SK-N-SH (cell line): ENCODE results near the gene GIMAP2. TPM values are rescaled to one million over a fixed set of nuclear protein-coding genes. Genes with fewer than 3 reads are reported as not detected.

Experiments used
- CTCF ChIA-PET: fragments of 300-600, 350-600 bp; formaldehyde crosslinking; extraction: SDS; loops from one replicate; lab custom pipeline; 2021; lab: Yijun Ruan, JAX
- POLR2A ChIA-PET: fragments of 350-600 bp; sonication (Branson Sonifier 250); formaldehyde crosslinking; extraction: SDS; loops from one replicate; lab custom pipeline; 2020; ENCODE audit warnings: antibody characterized with exemption, inconsistent platforms; lab: Yijun Ruan, JAX
- DNase-seq: peaks from one replicate; pipeline ENCODE4 v3.0.0; 2012
- H2AFZ ChIP-seq: fragments of 200-600 bp; sonication (generic); 2 replicates; pipeline ENCODE4 v1.8.1; 2016; ENCODE audit warnings: antibody characterized with exemption, mild to moderate bottlenecking, low read depth
- H3F3A ChIP-seq: fragments of 200-600 bp; sonication (generic); replicated peaks from 2 replicates; pipeline ENCODE3; 2016; ENCODE audit warnings: antibody characterized with exemption, mild to moderate bottlenecking; ENCODE audit not compliant: insufficient read depth
- H3K27ac ChIP-seq, 2 experiments: fragments of 200-500 bp in 1 of 2; fragments of 200-600 bp in 1 of 2; sonication (Bioruptor generic) in 1 of 2; sonication (generic), shearing (Covaris generic) in 1 of 2; 2 replicates each; pipeline versions ENCODE4 v1.5.1 to v1.6.1; 2014 to 2016; ENCODE audit warnings: low read depth in 2 of 2, inconsistent platforms in 1 of 2, low read length in 1 of 2, mild to moderate bottlenecking in 1 of 2, mixed read lengths in 1 of 2
- H3K27me3 ChIP-seq: fragments of 200-600 bp; sonication (generic), shearing (Covaris generic); 2 replicates; pipeline ENCODE4 v1.6.1; 2016; ENCODE audit warnings: mixed run types; ENCODE audit not compliant: insufficient read depth
- H3K36me3 ChIP-seq, 2 experiments: fragments of 200-500 bp in 1 of 2; fragments of 200-600 bp in 1 of 2; sonication (Bioruptor generic) in 1 of 2; sonication (generic) in 1 of 2; replicated peaks in 1 of 2; 2 replicates each; pipeline versions ENCODE3 to v1.5.1; 2014 to 2016; ENCODE audit warnings: low read length in 1 of 2, mild to moderate bottlenecking in 1 of 2; ENCODE audit not compliant: insufficient read depth in 2 of 2, control insufficient read depth in 1 of 2
- H3K4me1 ChIP-seq, 2 experiments: fragments of 200-500 bp in 1 of 2; fragments of 200-600 bp in 1 of 2; sonication (Bioruptor generic) in 1 of 2; sonication (generic), shearing (Covaris generic) in 1 of 2; 2 replicates each; pipeline versions ENCODE4 v1.5.1 to v1.6.1; 2014 to 2016; ENCODE audit warnings: low read depth in 1 of 2, low read length in 1 of 2, mixed run types in 1 of 2; ENCODE audit not compliant: insufficient read depth in 2 of 2, control insufficient read depth in 1 of 2
- H3K4me2 ChIP-seq: fragments of 200-600 bp; sonication (generic), shearing (Covaris generic); 2 replicates; pipeline ENCODE4 v1.6.1; 2017; ENCODE audit warnings: mixed run types
- H3K4me3 ChIP-seq, 2 experiments: fragments of 200-500 bp in 1 of 2; fragments of 200-600 bp in 1 of 2; sonication (Bioruptor generic) in 1 of 2; sonication (generic), shearing (Covaris generic) in 1 of 2; 2 replicates each; pipeline versions ENCODE4 v1.5.1 to v1.8.1; 2014 to 2016; ENCODE audit warnings: low read depth in 2 of 2, inconsistent platforms in 1 of 2, low read length in 1 of 2, mild to moderate bottlenecking in 1 of 2, mixed read lengths in 1 of 2, moderate library complexity in 1 of 2
- H3K79me2 ChIP-seq: fragments of 200-600 bp; sonication (generic); 2 replicates; pipeline ENCODE4 v1.8.1; 2017; ENCODE audit warnings: mild to moderate bottlenecking; ENCODE audit not compliant: insufficient read depth
- H3K9ac ChIP-seq: fragments of 200-600 bp; sonication (generic); 2 replicates; pipeline ENCODE4 v1.6.1; 2017; ENCODE audit warnings: mixed run types
- H3K9me2 ChIP-seq: fragments of 200-600 bp; sonication (generic); 2 replicates; pipeline ENCODE4 v1.6.1; 2017; ENCODE audit warnings: mixed run types
- H3K9me3 ChIP-seq: fragments of 200-600 bp; sonication (generic); 2 replicates; pipeline ENCODE4 v1.6.1; 2017; ENCODE audit warnings: mixed run types, mild to moderate bottlenecking, moderate library complexity
- H4K20me1 ChIP-seq: fragments of 200-600 bp; sonication (generic); 2 replicates; pipeline ENCODE4 v1.6.1; 2017; ENCODE audit warnings: mild to moderate bottlenecking, mixed run types; ENCODE audit not compliant: insufficient read depth
- CHD2 ChIP-seq: fragments of 150-350 bp; IDR thresholded peaks from 2 replicates; pipeline ENCODE4 v1.6.1; 2018; ENCODE audit warnings: low read length; ENCODE audit not compliant: partially characterized antibody
- ELF1 ChIP-seq: IDR thresholded peaks from 2 replicates; pipeline ENCODE4 v1.4.0; 2012
- FOSL2 ChIP-seq: IDR thresholded peaks from 2 replicates; pipeline ENCODE4 v1.4.0; 2012; ENCODE audit warnings: low read depth, mild to moderate bottlenecking, moderate library complexity, borderline replicate concordance
- GABPA ChIP-seq: IDR thresholded peaks from 2 replicates; pipeline ENCODE4 v1.4.0; 2012; ENCODE audit warnings: low read depth, mild to moderate bottlenecking
- GATA2 ChIP-seq: sonication (generic); formaldehyde crosslinking; IDR thresholded peaks from 2 replicates; pipeline ENCODE4 v1.5.0; 2020; ENCODE audit warnings: mild to moderate bottlenecking, missing genetic modification reagents
- JUND ChIP-seq: IDR thresholded peaks from 2 replicates; pipeline ENCODE4 v1.4.0; 2012
- NFIC ChIP-seq: IDR thresholded peaks from 2 replicates; pipeline ENCODE4 v1.4.0; 2012; ENCODE audit warnings: borderline replicate concordance
- NRF1 ChIP-seq: IDR thresholded peaks from 2 replicates; pipeline ENCODE4 v1.6.1; 2012; ENCODE audit warnings: low read depth, mild to moderate bottlenecking, low read length
- POLR2AphosphoS5 ChIP-seq: IDR thresholded peaks from 2 replicates; pipeline ENCODE4 v1.6.1; 2012; ENCODE audit warnings: low read depth, low read length
- RAD21 ChIP-seq: IDR thresholded peaks from 2 replicates; pipeline ENCODE4 v1.6.1; 2012; ENCODE audit warnings: mild to moderate bottlenecking, low read length
- RCOR1 ChIP-seq: fragments of 150-350 bp; IDR thresholded peaks from 2 replicates; pipeline ENCODE4 v1.6.1; 2017; ENCODE audit warnings: antibody characterized with exemption, low read length
- RXRA ChIP-seq: IDR thresholded peaks from 2 replicates; pipeline ENCODE4 v1.4.0; 2012; ENCODE audit warnings: low read depth, mild to moderate bottlenecking, borderline replicate concordance
- SMC3 ChIP-seq: IDR thresholded peaks from 2 replicates; pipeline ENCODE4 v1.6.1; 2012; ENCODE audit warnings: low read depth, low read length, improper control_type of control experiment
- TAF1 ChIP-seq: IDR thresholded peaks from 2 replicates; pipeline ENCODE4 v1.6.1; 2012; ENCODE audit warnings: low read depth, mild to moderate bottlenecking, low read length, moderate library complexity, borderline replicate concordance
- YY1 ChIP-seq: IDR thresholded peaks from 2 replicates; pipeline ENCODE4 v1.4.0; 2012; ENCODE audit warnings: low read depth, mild to moderate bottlenecking
- WGBS: methylation state at CpG from one replicate; pipeline ENCODE4 v1.1.6; 2017; ENCODE audit warnings: low lambda C conversion rate; 5-methylcytosine and 5-hydroxymethylcytosine counted together
- polyA plus RNA-seq, 3 experiments: library from polyadenylated mRNA; depleted of rRNA; stranded (reverse); fragments of >200 nt; gene quantifications; 2 replicates each; pipeline ENCODE4 v1.2.3, GENCODE V29; 2012
- TF ChIP-seq, protein P1 (sequence below): IDR thresholded peaks from 2 replicates; pipeline ENCODE4 v1.6.1; 2012; ENCODE audit warnings: mild to moderate bottlenecking, low read depth, low read length, moderate library complexity
- TF ChIP-seq, protein P2 (sequence below): IDR thresholded peaks from 2 replicates; pipeline ENCODE4 v1.4.0; 2012; ENCODE audit warnings: low read depth, borderline replicate concordance
- TF ChIP-seq, protein P3 (sequence below): IDR thresholded peaks from 2 replicates; pipeline ENCODE4 v1.4.0; 2012; ENCODE audit warnings: low read depth, borderline replicate concordance
- TF ChIP-seq, protein P4 (sequence below): fragments of 150-350 bp; IDR thresholded peaks from 2 replicates; pipeline ENCODE4 v1.6.1; 2016; ENCODE audit warnings: mild to moderate bottlenecking, low read depth, low read length

The GIMAP2 gene
- polyA plus RNA-seq, 1 of the 3 experiments (the other 2 are of a cell fraction) = 4.1 TPM

DNA sequence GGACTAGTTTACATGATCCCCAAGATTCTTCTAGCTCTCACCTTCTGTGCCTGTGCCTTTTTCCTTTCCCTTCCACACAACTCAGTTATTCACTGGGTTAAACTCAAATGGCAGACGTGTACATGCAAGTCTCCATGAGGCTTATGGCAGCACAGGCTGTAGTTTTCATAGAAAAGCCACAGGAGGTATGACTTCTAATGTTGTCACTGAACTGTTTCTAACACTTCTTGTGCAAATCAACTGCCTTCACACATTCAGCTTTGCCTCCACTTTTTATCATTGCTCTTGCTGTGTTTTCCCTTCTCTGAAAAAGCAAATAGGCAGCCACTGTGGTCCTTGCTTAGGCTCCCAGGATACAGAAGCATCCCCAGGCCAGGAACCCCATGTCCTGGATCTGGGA is 46.4 kb downstream of the GIMAP2 start (continued):
- TF ChIP-seq, protein P1, sequence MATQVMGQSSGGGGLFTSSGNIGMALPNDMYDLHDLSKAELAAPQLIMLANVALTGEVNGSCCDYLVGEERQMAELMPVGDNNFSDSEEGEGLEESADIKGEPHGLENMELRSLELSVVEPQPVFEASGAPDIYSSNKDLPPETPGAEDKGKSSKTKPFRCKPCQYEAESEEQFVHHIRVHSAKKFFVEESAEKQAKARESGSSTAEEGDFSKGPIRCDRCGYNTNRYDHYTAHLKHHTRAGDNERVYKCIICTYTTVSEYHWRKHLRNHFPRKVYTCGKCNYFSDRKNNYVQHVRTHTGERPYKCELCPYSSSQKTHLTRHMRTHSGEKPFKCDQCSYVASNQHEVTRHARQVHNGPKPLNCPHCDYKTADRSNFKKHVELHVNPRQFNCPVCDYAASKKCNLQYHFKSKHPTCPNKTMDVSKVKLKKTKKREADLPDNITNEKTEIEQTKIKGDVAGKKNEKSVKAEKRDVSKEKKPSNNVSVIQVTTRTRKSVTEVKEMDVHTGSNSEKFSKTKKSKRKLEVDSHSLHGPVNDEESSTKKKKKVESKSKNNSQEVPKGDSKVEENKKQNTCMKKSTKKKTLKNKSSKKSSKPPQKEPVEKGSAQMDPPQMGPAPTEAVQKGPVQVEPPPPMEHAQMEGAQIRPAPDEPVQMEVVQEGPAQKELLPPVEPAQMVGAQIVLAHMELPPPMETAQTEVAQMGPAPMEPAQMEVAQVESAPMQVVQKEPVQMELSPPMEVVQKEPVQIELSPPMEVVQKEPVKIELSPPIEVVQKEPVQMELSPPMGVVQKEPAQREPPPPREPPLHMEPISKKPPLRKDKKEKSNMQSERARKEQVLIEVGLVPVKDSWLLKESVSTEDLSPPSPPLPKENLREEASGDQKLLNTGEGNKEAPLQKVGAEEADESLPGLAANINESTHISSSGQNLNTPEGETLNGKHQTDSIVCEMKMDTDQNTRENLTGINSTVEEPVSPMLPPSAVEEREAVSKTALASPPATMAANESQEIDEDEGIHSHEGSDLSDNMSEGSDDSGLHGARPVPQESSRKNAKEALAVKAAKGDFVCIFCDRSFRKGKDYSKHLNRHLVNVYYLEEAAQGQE = no peak
- TF ChIP-seq YY1 = no peak
- no peak for TF ChIP-seq GABPA
- TF ChIP-seq, all 33 proteins: peak for 0

DNA sequence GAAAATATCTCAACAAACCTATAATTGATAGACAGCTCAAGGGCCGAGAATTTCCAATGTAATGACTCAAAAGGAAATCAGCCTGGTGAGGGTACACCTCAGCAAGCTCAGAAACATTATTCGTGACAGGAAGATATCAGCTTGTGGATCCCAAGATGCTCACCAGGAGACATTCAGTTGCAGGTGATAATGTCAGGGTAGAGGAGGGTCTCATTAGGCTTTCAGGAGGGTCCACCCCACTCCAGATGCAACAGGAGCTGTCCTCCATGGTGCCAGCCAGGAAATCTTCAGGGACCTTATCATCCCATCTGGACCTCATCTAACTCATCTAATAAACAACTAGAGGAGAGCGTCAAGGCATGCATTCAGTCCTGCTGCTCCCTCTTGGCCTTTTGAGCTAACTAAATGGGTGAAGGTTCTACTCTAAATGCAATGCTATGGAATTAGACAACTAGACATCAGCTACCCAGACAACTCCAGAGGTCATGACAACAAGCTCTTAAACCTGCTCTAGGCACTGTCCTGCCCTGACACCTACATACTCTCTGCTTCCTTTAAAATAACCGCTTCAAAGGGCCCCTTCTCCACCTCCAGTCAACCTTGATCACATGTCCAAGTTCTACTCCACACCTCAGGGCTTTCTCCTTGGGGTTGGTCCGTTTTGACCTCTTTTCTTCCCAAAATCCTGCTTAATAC is 47.4 kb downstream of the GIMAP2 start:
- Histone ChIP-seq H3K79me2 (no peaks in the 10 kb centered on the region), H3K36me3 (no peaks in the 10 kb centered on the region), H3K4me1 (peaks cover 0 to 2% of the 10 kb centered on the region in 2 experiments; a peak in 1 of 4 replicates), H3K4me3 (no peak overlapping the region), H3K4me2 (no peak overlapping the region), H4K20me1 (no peaks in the 10 kb centered on the region), H3K9me3 (no peaks in the 10 kb centered on the region; the same call in 1 of the 2 replicates), H2AFZ (no peak overlapping the region), H3K27me3 (no peaks in the 10 kb centered on the region; the same call in 1 of the 2 replicates), H3F3A (no peaks in the 10 kb centered on the region), H3K9ac (no peak overlapping the region), H3K27ac (no peak overlapping the region), H3K9me2 (no peaks in the 10 kb centered on the region)
- POLR2A ChIA-PET = no interaction called here
- no peak for DNase-seq
- CTCF ChIA-PET = interaction anchor here (0.7 to 1.1 kb wide), 3 partner anchors 11 to 284 kb away, joined by 3 to 4 read pairs (median 4); no protein-coding TSS in a partner anchor
- WGBS = 5% methylated on average over 5 of the region's 5 CpGs
- no peak for TF ChIP-seq SMC3
- TF ChIP-seq CHD2 = no peak
- TF ChIP-seq GATA2 = no peak
- no peak for TF ChIP-seq JUND
- TF ChIP-seq RXRA = no peak
- TF ChIP-seq RAD21 = no peak
- no peak for TF ChIP-seq FOSL2
- TF ChIP-seq, protein P2, sequence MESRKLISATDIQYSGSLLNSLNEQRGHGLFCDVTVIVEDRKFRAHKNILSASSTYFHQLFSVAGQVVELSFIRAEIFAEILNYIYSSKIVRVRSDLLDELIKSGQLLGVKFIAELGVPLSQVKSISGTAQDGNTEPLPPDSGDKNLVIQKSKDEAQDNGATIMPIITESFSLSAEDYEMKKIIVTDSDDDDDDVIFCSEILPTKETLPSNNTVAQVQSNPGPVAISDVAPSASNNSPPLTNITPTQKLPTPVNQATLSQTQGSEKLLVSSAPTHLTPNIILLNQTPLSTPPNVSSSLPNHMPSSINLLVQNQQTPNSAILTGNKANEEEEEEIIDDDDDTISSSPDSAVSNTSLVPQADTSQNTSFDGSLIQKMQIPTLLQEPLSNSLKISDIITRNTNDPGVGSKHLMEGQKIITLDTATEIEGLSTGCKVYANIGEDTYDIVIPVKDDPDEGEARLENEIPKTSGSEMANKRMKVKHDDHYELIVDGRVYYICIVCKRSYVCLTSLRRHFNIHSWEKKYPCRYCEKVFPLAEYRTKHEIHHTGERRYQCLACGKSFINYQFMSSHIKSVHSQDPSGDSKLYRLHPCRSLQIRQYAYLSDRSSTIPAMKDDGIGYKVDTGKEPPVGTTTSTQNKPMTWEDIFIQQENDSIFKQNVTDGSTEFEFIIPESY = no peak
- TF ChIP-seq NRF1 = no peak
- TF ChIP-seq NFIC = no peak
- TF ChIP-seq POLR2AphosphoS5 = no peak
- TF ChIP-seq, protein P3, sequence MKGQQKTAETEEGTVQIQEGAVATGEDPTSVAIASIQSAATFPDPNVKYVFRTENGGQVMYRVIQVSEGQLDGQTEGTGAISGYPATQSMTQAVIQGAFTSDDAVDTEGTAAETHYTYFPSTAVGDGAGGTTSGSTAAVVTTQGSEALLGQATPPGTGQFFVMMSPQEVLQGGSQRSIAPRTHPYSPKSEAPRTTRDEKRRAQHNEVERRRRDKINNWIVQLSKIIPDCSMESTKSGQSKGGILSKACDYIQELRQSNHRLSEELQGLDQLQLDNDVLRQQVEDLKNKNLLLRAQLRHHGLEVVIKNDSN = no peak
- TF ChIP-seq ELF1 = no peak
- TF ChIP-seq RCOR1 = no peak
- TF ChIP-seq TAF1 = no peak
- TF ChIP-seq, protein P1 = no peak
- TF ChIP-seq, protein P4, sequence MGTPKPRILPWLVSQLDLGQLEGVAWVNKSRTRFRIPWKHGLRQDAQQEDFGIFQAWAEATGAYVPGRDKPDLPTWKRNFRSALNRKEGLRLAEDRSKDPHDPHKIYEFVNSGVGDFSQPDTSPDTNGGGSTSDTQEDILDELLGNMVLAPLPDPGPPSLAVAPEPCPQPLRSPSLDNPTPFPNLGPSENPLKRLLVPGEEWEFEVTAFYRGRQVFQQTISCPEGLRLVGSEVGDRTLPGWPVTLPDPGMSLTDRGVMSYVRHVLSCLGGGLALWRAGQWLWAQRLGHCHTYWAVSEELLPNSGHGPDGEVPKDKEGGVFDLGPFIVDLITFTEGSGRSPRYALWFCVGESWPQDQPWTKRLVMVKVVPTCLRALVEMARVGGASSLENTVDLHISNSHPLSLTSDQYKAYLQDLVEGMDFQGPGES = no peak
